Measurements from ENCODE around the gene KIF1C. TPM values are rescaled to one million over a fixed set of nuclear protein-coding genes. Genes with fewer than 3 reads are reported as not detected.

KIF1C gene
- polyA plus RNA-seq, 2 donors, result 64.7 to 71.6 TPM

GRCh38 chr17:4968486-4969046, 29.2 kb upstream of the KIF1C start:
- no peaks in the 10 kb centered on the region for H3K9me3 ChIP-seq (ENCODE audit: control insufficient read depth in 2 of 2, insufficient read depth in 1 of 2, low read depth in 1 of 2, low read length in 1 of 2)
- 18 to 22% methylated on average over 23 of the region's 23 CpGs for WGBS, 2 donors
- peak overlapping the region; percentile 55 to 65 for H3K4me3 ChIP-seq (ENCODE audit: low read depth in 1 of 2, low read length in 2 of 2)
- H3K27me3 ChIP-seq (ENCODE audit: control insufficient read depth in 1 of 2, insufficient read depth in 2 of 2, low read length in 2 of 2), result no peaks in the 10 kb centered on the region
- peaks cover 0 to 23% of the 10 kb centered on the region in 2 donors for H3K36me3 ChIP-seq (ENCODE audit: control insufficient read depth in 2 of 2, insufficient read depth in 2 of 2, low read length in 1 of 2)
- H3K27ac ChIP-seq (ENCODE audit: low read depth in 2 of 2, low read length in 1 of 2), result peak overlapping the region; percentile 87 to 99
- H3K4me1 ChIP-seq (ENCODE audit: control insufficient read depth in 2 of 2, insufficient read depth in 2 of 2, low read length in 1 of 2), result peaks cover 9 to 18% of the 10 kb centered on the region in 2 donors

- no peaks in the 10 kb centered on the region for H3K27me3 ChIP-seq (ENCODE audit: control insufficient read depth in 1 of 2, insufficient read depth in 2 of 2, low read length in 2 of 2)
- H3K36me3 ChIP-seq (ENCODE audit: control insufficient read depth in 2 of 2, insufficient read depth in 2 of 2, low read length in 1 of 2), result peaks cover 0 to 27% of the 10 kb centered on the region in 2 donors
- H3K27ac ChIP-seq (ENCODE audit: low read depth in 2 of 2, low read length in 1 of 2), result peak overlapping the region; percentile 87 to 99
- peaks cover 9 to 18% of the 10 kb centered on the region in 2 donors for H3K4me1 ChIP-seq (ENCODE audit: control insufficient read depth in 2 of 2, insufficient read depth in 2 of 2, low read length in 1 of 2)
- H3K9me3 ChIP-seq (ENCODE audit: control insufficient read depth in 2 of 2, insufficient read depth in 1 of 2, low read depth in 1 of 2, low read length in 1 of 2), result no peaks in the 10 kb centered on the region
- 59 to 74% methylated on average over 15 of the region's 15 CpGs for WGBS, 2 donors
- peak overlapping the region; percentile 20 to 65 for H3K4me3 ChIP-seq (ENCODE audit: low read depth in 1 of 2, low read length in 2 of 2)
Observed at GRCh38 chr17:4969047-4969550, 28.7 kb upstream of the KIF1C start.

- Histone ChIP-seq H3K27me3 (ENCODE audit: control insufficient read depth in 1 of 2, insufficient read depth in 2 of 2, low read length in 2 of 2) (no peaks in the 10 kb centered on the region), H3K9me3 (ENCODE audit: control insufficient read depth in 2 of 2, insufficient read depth in 1 of 2, low read depth in 1 of 2, low read length in 1 of 2) (no peaks in the 10 kb centered on the region), H3K4me1 (ENCODE audit: control insufficient read depth in 2 of 2, insufficient read depth in 2 of 2, low read length in 1 of 2) (peaks cover 9 to 18% of the 10 kb centered on the region in 2 donors), H3K27ac (ENCODE audit: low read depth in 2 of 2, low read length in 1 of 2) (peak overlapping the region; percentile 87 to 99), H3K36me3 (ENCODE audit: control insufficient read depth in 2 of 2, insufficient read depth in 2 of 2, low read length in 1 of 2) (peaks cover 5 to 31% of the 10 kb centered on the region in 2 donors), H3K4me3 (ENCODE audit: low read depth in 1 of 2, low read length in 2 of 2) (no peak overlapping the region)
- WGBS, 2 donors, result 75 to 79% methylated on average over 16 of the region's 16 CpGs
Observed at GRCh38 chr17:4969551-4970173, 28.1 kb upstream of the KIF1C start.

- 93 to 97% methylated on average over 8 of the region's 8 CpGs for WGBS, 2 donors
- H3K4me1 ChIP-seq (ENCODE audit: control insufficient read depth in 2 of 2, insufficient read depth in 2 of 2, low read length in 1 of 2), result peaks cover 9 to 18% of the 10 kb centered on the region in 2 donors
- H3K9me3 ChIP-seq (ENCODE audit: control insufficient read depth in 2 of 2, insufficient read depth in 1 of 2, low read depth in 1 of 2, low read length in 1 of 2), result no peaks in the 10 kb centered on the region
- H3K27me3 ChIP-seq (ENCODE audit: control insufficient read depth in 1 of 2, insufficient read depth in 2 of 2, low read length in 2 of 2), result no peaks in the 10 kb centered on the region
- H3K27ac ChIP-seq (ENCODE audit: low read depth in 2 of 2, low read length in 1 of 2), result peak overlapping the region in 1 of 2 donors; percentile 8
- H3K36me3 ChIP-seq (ENCODE audit: control insufficient read depth in 2 of 2, insufficient read depth in 2 of 2, low read length in 1 of 2), result peaks cover 7 to 29% of the 10 kb centered on the region in 2 donors
- H3K4me3 ChIP-seq (ENCODE audit: low read depth in 1 of 2, low read length in 2 of 2), result no peak overlapping the region
Observed at GRCh38 chr17:4970273-4970672, 27.5 kb upstream of the KIF1C start.

- Histone ChIP-seq H3K4me1 (ENCODE audit: control insufficient read depth in 2 of 2, insufficient read depth in 2 of 2, low read length in 1 of 2) (peaks cover 9 to 15% of the 10 kb centered on the region in 2 donors), H3K4me3 (ENCODE audit: low read depth in 1 of 2, low read length in 2 of 2) (no peak overlapping the region), H3K9me3 (ENCODE audit: control insufficient read depth in 2 of 2, insufficient read depth in 1 of 2, low read depth in 1 of 2, low read length in 1 of 2) (no peaks in the 10 kb centered on the region), H3K27me3 (ENCODE audit: control insufficient read depth in 1 of 2, insufficient read depth in 2 of 2, low read length in 2 of 2) (no peaks in the 10 kb centered on the region), H3K27ac (ENCODE audit: low read depth in 2 of 2, low read length in 1 of 2) (no peak overlapping the region), H3K36me3 (ENCODE audit: control insufficient read depth in 2 of 2, insufficient read depth in 2 of 2, low read length in 1 of 2) (peaks cover 7 to 29% of the 10 kb centered on the region in 2 donors)
- WGBS, 2 donors, result 85 to 86% methylated on average over 6 of the region's 6 CpGs
Observed at GRCh38 chr17:4971826-4972225, 25.9 kb upstream of the KIF1C start.

- peaks cover 7 to 32% of the 10 kb centered on the region in 2 donors for H3K36me3 ChIP-seq (ENCODE audit: control insufficient read depth in 2 of 2, insufficient read depth in 2 of 2, low read length in 1 of 2)
- no peaks in the 10 kb centered on the region for H3K27me3 ChIP-seq (ENCODE audit: control insufficient read depth in 1 of 2, insufficient read depth in 2 of 2, low read length in 2 of 2)
- no peak overlapping the region for H3K4me3 ChIP-seq (ENCODE audit: low read depth in 1 of 2, low read length in 2 of 2)
- H3K4me1 ChIP-seq (ENCODE audit: control insufficient read depth in 2 of 2, insufficient read depth in 2 of 2, low read length in 1 of 2), result peaks cover 9 to 15% of the 10 kb centered on the region in 2 donors
- 92 to 94% methylated on average over 10 to 12 of the region's 12 CpGs for WGBS, 2 donors
- H3K9me3 ChIP-seq (ENCODE audit: control insufficient read depth in 2 of 2, insufficient read depth in 1 of 2, low read depth in 1 of 2, low read length in 1 of 2), result no peaks in the 10 kb centered on the region
- H3K27ac ChIP-seq (ENCODE audit: low read depth in 2 of 2, low read length in 1 of 2), result no peak overlapping the region
Observed at GRCh38 chr17:4972322-4972721, 25.4 kb upstream of the KIF1C start.

- Histone ChIP-seq H3K27me3 (ENCODE audit: control insufficient read depth in 1 of 2, insufficient read depth in 2 of 2, low read length in 2 of 2) (no peaks in the 10 kb centered on the region), H3K4me3 (ENCODE audit: low read depth in 1 of 2, low read length in 2 of 2) (no peak overlapping the region), H3K27ac (ENCODE audit: low read depth in 2 of 2, low read length in 1 of 2) (no peak overlapping the region), H3K36me3 (ENCODE audit: control insufficient read depth in 2 of 2, insufficient read depth in 2 of 2, low read length in 1 of 2) (peaks cover 7 to 35% of the 10 kb centered on the region in 2 donors), H3K4me1 (ENCODE audit: control insufficient read depth in 2 of 2, insufficient read depth in 2 of 2, low read length in 1 of 2) (peaks cover 9 to 15% of the 10 kb centered on the region in 2 donors), H3K9me3 (ENCODE audit: control insufficient read depth in 2 of 2, insufficient read depth in 1 of 2, low read depth in 1 of 2, low read length in 1 of 2) (no peaks in the 10 kb centered on the region)
- 81 to 88% methylated on average over 12 of the region's 12 CpGs for WGBS, 2 donors
Observed at GRCh38 chr17:4972752-4973151, 25.0 kb upstream of the KIF1C start.

- H3K36me3 ChIP-seq (ENCODE audit: control insufficient read depth in 2 of 2, insufficient read depth in 2 of 2, low read length in 1 of 2), result peaks cover 12 to 40% of the 10 kb centered on the region in 2 donors
- H3K4me1 ChIP-seq (ENCODE audit: control insufficient read depth in 2 of 2, insufficient read depth in 2 of 2, low read length in 1 of 2), result peaks cover 6 to 10% of the 10 kb centered on the region in 2 donors
- H3K27me3 ChIP-seq (ENCODE audit: control insufficient read depth in 1 of 2, insufficient read depth in 2 of 2, low read length in 2 of 2), result no peaks in the 10 kb centered on the region
- H3K27ac ChIP-seq (ENCODE audit: low read depth in 2 of 2, low read length in 1 of 2), result no peak overlapping the region
- no peaks in the 10 kb centered on the region for H3K9me3 ChIP-seq (ENCODE audit: control insufficient read depth in 2 of 2, insufficient read depth in 1 of 2, low read depth in 1 of 2, low read length in 1 of 2)
- H3K4me3 ChIP-seq (ENCODE audit: low read depth in 1 of 2, low read length in 2 of 2), result no peak overlapping the region
- WGBS, 2 donors, result 86 to 92% methylated on average over 10 of the region's 10 CpGs
Observed at GRCh38 chr17:4973256-4974114, 24.3 kb upstream of the KIF1C start.

- WGBS, 2 donors, result 85 to 87% methylated on average over 9 of the region's 9 CpGs
- H3K4me3 ChIP-seq (ENCODE audit: low read depth in 1 of 2, low read length in 2 of 2), result no peak overlapping the region
- no peaks in the 10 kb centered on the region for H3K9me3 ChIP-seq (ENCODE audit: control insufficient read depth in 2 of 2, insufficient read depth in 1 of 2, low read depth in 1 of 2, low read length in 1 of 2)
- peaks cover 0 to 3% of the 10 kb centered on the region in 2 donors for H3K4me1 ChIP-seq (ENCODE audit: control insufficient read depth in 2 of 2, insufficient read depth in 2 of 2, low read length in 1 of 2)
- H3K36me3 ChIP-seq (ENCODE audit: control insufficient read depth in 2 of 2, insufficient read depth in 2 of 2, low read length in 1 of 2), result peaks cover 18 to 44% of the 10 kb centered on the region in 2 donors
- H3K27me3 ChIP-seq (ENCODE audit: control insufficient read depth in 1 of 2, insufficient read depth in 2 of 2, low read length in 2 of 2), result no peaks in the 10 kb centered on the region
- H3K27ac ChIP-seq (ENCODE audit: low read depth in 2 of 2, low read length in 1 of 2), result no peak overlapping the region
Observed at GRCh38 chr17:4974115-4974670, 23.6 kb upstream of the KIF1C start.
